Liver (tissue), 9 donors: ENCODE data around the gene TNK1. TPM values are rescaled to one million over a fixed set of nuclear protein-coding genes. Genes with fewer than 3 reads are reported as not detected.

Experiments used
- DNase-seq: peaks from one replicate; pipeline ENCODE4 v3.0.0-alpha.2; 2017; ENCODE audit warnings: low spot score
- H3K27ac ChIP-seq, 2 donors: one replicate each; pipeline ENCODE4 v1.7.0; 2013; ENCODE audit warnings: inconsistent platforms in 2 of 2, low read length in 2 of 2, control low read depth in 1 of 2, low read depth in 1 of 2, mild to moderate bottlenecking in 1 of 2
- H3K27me3 ChIP-seq, 4 donors: one replicate each; pipeline versions ENCODE4 v1.6.1 to v1.7.0; 2013; ENCODE audit warnings: low read length in 3 of 4, inconsistent platforms in 1 of 4, mild to moderate bottlenecking in 1 of 4, moderate library complexity in 1 of 4; ENCODE audit not compliant: control insufficient read depth in 4 of 4, insufficient read depth in 4 of 4
- H3K36me3 ChIP-seq, 4 donors: one replicate each; pipeline versions ENCODE4 v1.6.1 to v1.7.0; 2013; ENCODE audit warnings: low read length in 3 of 4, mild to moderate bottlenecking in 3 of 4, low read depth in 1 of 4, moderate library complexity in 1 of 4; ENCODE audit not compliant: control insufficient read depth in 4 of 4, insufficient read depth in 3 of 4
- H3K4me1 ChIP-seq, 4 donors: one replicate each; pipeline versions ENCODE4 v1.6.1 to v1.7.0; 2013; ENCODE audit warnings: low read length in 3 of 4, mild to moderate bottlenecking in 3 of 4, moderate library complexity in 1 of 4; ENCODE audit not compliant: control insufficient read depth in 4 of 4, insufficient read depth in 4 of 4
- H3K4me3 ChIP-seq, 3 donors: one replicate each; pipeline versions ENCODE4 v1.6.1 to v1.7.0; 2013; ENCODE audit warnings: low read length in 3 of 3, control low read depth in 1 of 3, low read depth in 1 of 3, mild to moderate bottlenecking in 1 of 3
- H3K9ac ChIP-seq, 2 donors: one replicate each; pipeline ENCODE4 v1.7.0; 2013; ENCODE audit warnings: low read length in 2 of 2, mild to moderate bottlenecking in 2 of 2, moderate library complexity in 2 of 2, control low read depth in 1 of 2, low read depth in 1 of 2
- H3K9me3 ChIP-seq, 4 donors: one replicate each; pipeline versions ENCODE4 v1.6.1 to v1.7.0; 2013; ENCODE audit warnings: low read length in 3 of 4; ENCODE audit not compliant: control insufficient read depth in 4 of 4
- ATF3 ChIP-seq: IDR thresholded peaks from 2 replicates; pipeline ENCODE4 v1.6.1; 2016; ENCODE audit warnings: antibody characterized with exemption
- EGR1 ChIP-seq, 2 donors: IDR thresholded peaks; 2 replicates each; pipeline ENCODE4 v1.6.1; 2016 to 2018; ENCODE audit warnings: antibody characterized with exemption in 2 of 2, low read depth in 2 of 2
- FOXA1 ChIP-seq: IDR thresholded peaks from 2 replicates; pipeline ENCODE4 v1.6.1; 2016; ENCODE audit warnings: antibody characterized with exemption
- FOXA2 ChIP-seq: IDR thresholded peaks from 2 replicates; pipeline ENCODE4 v1.6.1; 2016; ENCODE audit warnings: antibody characterized with exemption
- GABPA ChIP-seq, 2 donors: IDR thresholded peaks in 1 of 2; conservative IDR thresholded peaks in 1 of 2; 2 replicates each; pipeline ENCODE4 v1.6.1; 2016; ENCODE audit warnings: antibody characterized with exemption in 2 of 2, mild to moderate bottlenecking in 1 of 2, moderate library complexity in 1 of 2
- HNF4A ChIP-seq, 2 donors: conservative IDR thresholded peaks; 2 replicates each; pipeline ENCODE4 v1.6.1; 2016; ENCODE audit warnings: antibody characterized with exemption in 2 of 2, mild to moderate bottlenecking in 2 of 2
- HNF4G ChIP-seq: IDR thresholded peaks from 2 replicates; pipeline ENCODE4 v1.6.1; 2016; ENCODE audit warnings: antibody characterized with exemption
- JUND ChIP-seq, 2 donors: IDR thresholded peaks; 2 replicates each; pipeline ENCODE4 v1.6.1; 2016; ENCODE audit warnings: antibody characterized with exemption in 2 of 2
- MAX ChIP-seq: IDR thresholded peaks from 2 replicates; pipeline ENCODE4 v1.6.1; 2016; ENCODE audit warnings: antibody characterized with exemption
- NR2F2 ChIP-seq: IDR thresholded peaks from 2 replicates; pipeline ENCODE4 v1.6.1; 2016; ENCODE audit warnings: antibody characterized with exemption
- REST ChIP-seq: IDR thresholded peaks from 2 replicates; pipeline ENCODE4 v1.6.1; 2016; ENCODE audit warnings: antibody characterized with exemption, mild to moderate bottlenecking
- RXRA ChIP-seq, 2 donors: IDR thresholded peaks; 2 replicates each; pipeline ENCODE4 v1.6.1; 2017 to 2018; ENCODE audit warnings: antibody characterized with exemption in 2 of 2, mild to moderate bottlenecking in 1 of 2
- SP1 ChIP-seq: IDR thresholded peaks from 2 replicates; pipeline ENCODE4 v1.6.1; 2018; ENCODE audit warnings: antibody characterized with exemption, mild to moderate bottlenecking
- ZBTB33 ChIP-seq: IDR thresholded peaks from 2 replicates; pipeline ENCODE4 v1.6.1; 2016; ENCODE audit warnings: antibody characterized with exemption
- WGBS: extraction: QIAGEN DNeasy Blood & Tissue Kit; methylation state at CpG from one replicate; pipeline ENCODE4 v1.1.7; 2013; 5-methylcytosine and 5-hydroxymethylcytosine counted together
- polyA plus RNA-seq, 2 donors: library from polyadenylated mRNA; stranded (reverse) in 1 of 2; unstranded in 1 of 2; fragments of 200-250 nt in 1 of 2; fragments of >200 nt in 1 of 2; fragmentation: Nextera tagmentation in 1 of 2; extraction: Ambion mirVana in 1 of 2; gene quantifications; one replicate each; pipeline versions ENCODE4 v1.2.1 to v1.2.3, GENCODE V29; 2013 to 2015
- total RNA-seq, 2 donors: library from RNA; depleted of rRNA; stranded (reverse); fragments of >200 nt; gene quantifications; one replicate each; pipeline ENCODE4 v1.2.3, GENCODE V29; 2014
- donor health status: healthy.
- donor health status: healthy.
- donor health status: healthy.
- donor health status: healthy.
- donor health status: healthy.

TNK1 gene
- total and polyA plus RNA-seq, 4 donors: 0.05 to 3.5 (median 2.5) TPM

- H3K4me3 ChIP-seq: no peak overlapping the region
- H3K27me3 ChIP-seq: no peaks in the 10 kb centered on the region
- H3K4me1 ChIP-seq: peaks cover 0 to 4% (median 0%) of the 10 kb centered on the region in 4 donors
- TF ChIP-seq ZBTB33: no peak
- no peak for TF ChIP-seq FOXA1
- TF ChIP-seq HNF4A (conservative IDR thresholded peaks at IDR 0.05): no peak
- no peak for TF ChIP-seq FOXA2
- TF ChIP-seq MAX: no peak
- no peak for TF ChIP-seq RXRA (IDR thresholded peaks at IDR 0.05)
- 88% methylated on average over 6 of the region's 6 CpGs for WGBS
- DNase-seq: no peak
- no peak overlapping the region for H3K27ac ChIP-seq
- no peaks in the 10 kb centered on the region for H3K36me3 ChIP-seq
- no peaks in the 10 kb centered on the region for H3K9me3 ChIP-seq
- no peak overlapping the region for H3K9ac ChIP-seq
Observed at GRCh38 chr17:7408863-7409262, 28.0 kb downstream of the TNK1 start.

GRCh38 chr17:7409716-7410115 lies 28.8 kb downstream of the TNK1 start:
- no peak overlapping the region for H3K4me3 ChIP-seq
- no peak overlapping the region for H3K9ac ChIP-seq
- H3K27ac ChIP-seq: no peak overlapping the region
- 96% methylated on average over 6 of the region's 6 CpGs for WGBS
- TF ChIP-seq EGR1 (IDR thresholded peaks at IDR 0.05; ENCODE audit: low read depth in 2 of 2) (no peak), HNF4G (no peak)
- no peaks in the 10 kb centered on the region for H3K9me3 ChIP-seq
- no peak for DNase-seq
- H3K4me1 ChIP-seq: peaks cover 0 to 4% (median 0%) of the 10 kb centered on the region in 4 donors
- no peaks in the 10 kb centered on the region for H3K36me3 ChIP-seq
- no peaks in the 10 kb centered on the region for H3K27me3 ChIP-seq

GRCh38 chr17:7410634-7411426 lies 29.9 kb downstream of the TNK1 start:
- TF ChIP-seq NR2F2 (no peak), FOXA1 (no peak), HNF4A (conservative IDR thresholded peaks at IDR 0.05) (no peak), ATF3 (no peak), HNF4G (no peak), SP1 (no peak), JUND (IDR thresholded peaks at IDR 0.05) (no peak), FOXA2 (no peak), REST (no peak), GABPA (IDR thresholded peaks at IDR 0.05 in 1 of 2, conservative IDR thresholded peaks at IDR 0.05 in 1 of 2) (no peak)
- no peaks in the 10 kb centered on the region for H3K36me3 ChIP-seq
- no peak overlapping the region for H3K9ac ChIP-seq
- H3K27me3 ChIP-seq: no peaks in the 10 kb centered on the region
- no peak overlapping the region for H3K4me3 ChIP-seq
- H3K9me3 ChIP-seq: no peaks in the 10 kb centered on the region
- DNase-seq: no peak
- no peaks in the 10 kb centered on the region for H3K4me1 ChIP-seq
- no peak overlapping the region for H3K27ac ChIP-seq
- WGBS: 93% methylated on average over 25 of the region's 25 CpGs
